Endothelial cell of umbilical vein (primary cell): ENCODE data around the gene MEOX1. TPM values are rescaled to one million over a fixed set of nuclear protein-coding genes. Genes with fewer than 3 reads are reported as not detected.

Experiments used
- BruUV-seq: library from RNA; stranded (reverse); fragments of 400-500 nt; replicated peaks from 2 replicates; lab custom pipeline; 2021; lab: Mats Ljungman, UMichigan
- CTCF ChIA-PET: fragments of 300-600, 350-600 bp; sonication (Branson Sonifier 250); formaldehyde crosslinking; loops from one replicate; lab custom pipeline; 2021; ENCODE audit warnings: antibody characterized with exemption, inconsistent platforms; lab: Charles Lee
- POLR2A ChIA-PET: fragments of 300-600, 350-600 bp; sonication (Branson Sonifier 250); formaldehyde crosslinking; loops from one replicate; lab custom pipeline; 2021; ENCODE audit warnings: antibody characterized with exemption, inconsistent platforms; lab: Charles Lee
- DNase-seq: peaks from one replicate; pipeline ENCODE4 v3.0.0-alpha.2; 2011; ENCODE audit warnings: low read depth, low spot score
- FAIRE-seq: peaks from 2 replicates; lab custom pipeline; 2011; peaks lifted over from hg19 to GRCh38; lab: Jason Lieb, UNC
- H2AFZ ChIP-seq: 2 replicates; pipeline ENCODE4 v1.6.0; 2012; ENCODE audit warnings: low read depth, low read length, control low read depth, inconsistent platforms
- H3K27ac ChIP-seq: 2 replicates; pipeline ENCODE4 v1.5.1; 2011; ENCODE audit warnings: low read depth, mild to moderate bottlenecking, control low read depth, low read length, moderate library complexity; ENCODE audit not compliant: insufficient read depth
- H3K27me3 ChIP-seq, 2 experiments: 2 replicates each; pipeline versions ENCODE4 v1.6.0 to v1.6.1; 2011; ENCODE audit warnings: low read length in 2 of 2, mixed read lengths in 1 of 2; ENCODE audit not compliant: control insufficient read depth in 2 of 2, insufficient read depth in 2 of 2
- H3K36me3 ChIP-seq, 2 experiments: 2 replicates in 1 of 2; 3 replicates in 1 of 2; pipeline ENCODE4 v1.5.1; 2011; ENCODE audit warnings: low read length in 2 of 2, mild to moderate bottlenecking in 1 of 2, moderate library complexity in 1 of 2; ENCODE audit not compliant: control insufficient read depth in 2 of 2, insufficient read depth in 2 of 2; ENCODE audit errors: extremely low read depth in 1 of 2
- H3K4me1 ChIP-seq: 3 replicates; pipeline ENCODE4 v1.5.1; 2011; ENCODE audit warnings: mild to moderate bottlenecking, low read length; ENCODE audit not compliant: control insufficient read depth, insufficient read depth; ENCODE audit errors: extremely low read depth
- H3K4me2 ChIP-seq: 2 replicates; pipeline ENCODE4 v1.6.1; 2011; ENCODE audit warnings: low read length, control low read depth, mixed read lengths; ENCODE audit not compliant: insufficient read depth
- H3K4me3 ChIP-seq, 3 experiments: fragments of 200-600 bp in 1 of 3; sonication (generic), shearing (Covaris generic) in 1 of 3; replicated peaks in 1 of 3; 2 replicates each; pipeline ENCODE4 v1.5.1; 2011 to 2016; ENCODE audit warnings: control low read depth in 3 of 3, low read length in 3 of 3, mild to moderate bottlenecking in 2 of 3, inconsistent platforms in 1 of 3, low read depth in 1 of 3, moderate library complexity in 1 of 3; ENCODE audit not compliant: insufficient read depth in 1 of 3
- H3K79me2 ChIP-seq: 2 replicates; pipeline ENCODE4 v1.6.0; 2012; ENCODE audit warnings: low read length, inconsistent platforms; ENCODE audit not compliant: control insufficient read depth, insufficient read depth
- H3K9ac ChIP-seq: replicated peaks from 2 replicates; pipeline ENCODE3; 2011; ENCODE audit warnings: low read length, control low read depth; ENCODE audit not compliant: insufficient read depth; ENCODE audit errors: extremely low read depth
- H3K9me1 ChIP-seq: replicated peaks from 3 replicates; pipeline ENCODE4 v1.6.0; 2011; ENCODE audit warnings: mild to moderate bottlenecking, low read length; ENCODE audit not compliant: control insufficient read depth, insufficient read depth; ENCODE audit errors: extremely low read depth
- H3K9me3 ChIP-seq: replicated peaks from 2 replicates; pipeline ENCODE4 v1.5.1; 2012; ENCODE audit warnings: low read length, inconsistent platforms; ENCODE audit not compliant: control insufficient read depth, insufficient read depth
- H4K20me1 ChIP-seq: replicated peaks from 2 replicates; pipeline ENCODE3; 2011; ENCODE audit warnings: mild to moderate bottlenecking, low read length; ENCODE audit not compliant: control insufficient read depth, insufficient read depth; ENCODE audit errors: extremely low read depth
- EZH2 ChIP-seq: IDR thresholded peaks from 2 replicates; pipeline ENCODE4 v1.6.1; 2012; ENCODE audit warnings: borderline replicate concordance, low read depth, mild to moderate bottlenecking, moderate library complexity, low read length, inconsistent platforms; ENCODE audit not compliant: severe bottlenecking
- FOS ChIP-seq: IDR thresholded peaks from 2 replicates; pipeline ENCODE4 v1.6.1; 2011; ENCODE audit warnings: mild to moderate bottlenecking, low read length, moderate library complexity, borderline replicate concordance; ENCODE audit not compliant: insufficient read depth
- GATA2 ChIP-seq: IDR thresholded peaks from 2 replicates; pipeline ENCODE4 v1.7.0; 2011; ENCODE audit warnings: low read depth, mild to moderate bottlenecking, moderate library complexity, mixed read lengths, low read length; ENCODE audit not compliant: insufficient read length, insufficient read depth
- JUN ChIP-seq: IDR thresholded peaks from 2 replicates; pipeline ENCODE4 v1.6.1; 2011; ENCODE audit warnings: borderline replicate concordance, low read depth; ENCODE audit not compliant: insufficient read length, insufficient read depth
- MYC ChIP-seq: IDR thresholded peaks from one replicate; pipeline ENCODE4 v1.6.1; 2011; ENCODE audit warnings: mild to moderate bottlenecking, low read depth, low read length
- dilution Hi-C: fragments of 300-500 bp; cut with MboI; formaldehyde crosslinking; loops from one replicate; pipeline ENCODE4 v1.15.0; 2019; ENCODE audit warnings: low sequenced_read_pairs; ENCODE audit not compliant: extremely low pct_ligation_motif_present
- intact Hi-C: fragments of 100-400 bp; cut with micrococcal nuclease; formaldehyde crosslinking; loops from one replicate; pipeline ENCODE4 v1.10.0; 2022
- polyA plus RNA-seq, 4 experiments: library from polyadenylated mRNA; depleted of rRNA in 3 of 4; stranded (reverse) in 3 of 4; unstranded in 1 of 4; fragments of >200 nt; gene quantifications; 2 replicates each; pipeline versions ENCODE4 v1.2.1 to v1.2.3, GENCODE V29; 2011 to 2012; ENCODE audit warnings: missing spikeins in 1 of 4
- total RNA-seq: library from RNA; stranded (reverse); gene quantifications from 2 replicates; pipeline ENCODE4 v1.2.3, GENCODE V29; 2021

MEOX1 gene
- total and polyA plus RNA-seq, 2 donors (not counting 3 experiments of a cell fraction or from before 2014, with no cell fraction given) = 0.06 TPM; not detected in 1

GRCh38 chr17:43660816-43661493 is 767 bp downstream of the MEOX1 start:
- H3K4me3 ChIP-seq = no peak overlapping the region
- H4K20me1 ChIP-seq = no peaks in the 10 kb centered on the region
- no peak overlapping the region for H3K27ac ChIP-seq
- no peak overlapping the region for H2AFZ ChIP-seq
- H3K79me2 ChIP-seq = no peaks in the 10 kb centered on the region
- dilution Hi-C loops (no loop called here), intact Hi-C loops (no loop called here)
- FAIRE-seq (no peak), DNase-seq (no peak)
- no peaks in the 10 kb centered on the region for H3K4me1 ChIP-seq
- H3K4me2 ChIP-seq = no peak overlapping the region
- H3K9me1 ChIP-seq = no peaks in the 10 kb centered on the region
- ChIA-PET POLR2A (no interaction called here), CTCF (interaction anchor here (1.6 kb wide), 1 partner anchor 13 kb away, joined by 8 read pairs; no protein-coding TSS in a partner anchor)
- TF ChIP-seq JUN = no peak
- no peak for TF ChIP-seq MYC
- TF ChIP-seq GATA2 = no peak
- TF ChIP-seq EZH2 = no peak
- TF ChIP-seq FOS = no peak
- no peak overlapping the region for H3K9ac ChIP-seq
- no peaks in the 10 kb centered on the region for H3K36me3 ChIP-seq
- H3K27me3 ChIP-seq = peaks cover 0 to 2% of the 10 kb centered on the region in 2 experiments
- BruUV-seq = no TSS peak
- H3K9me3 ChIP-seq = no peaks in the 10 kb centered on the region
